ENCODE measurements around the gene HPCA.
A peak's percentile ranks its signal among the peaks of the same experiment; 100 is the strongest.

Gene HPCA

GRCh38 chr1:32859915-32860314 is 26.4 kb upstream of the HPCA start:
- H3K4me3 ChIP-seq, result no peak overlapping the region
- intact Hi-C loops (cut with DNase I; ENCODE audit: low total_unique reads), result no loop called here
- H3K9me3 ChIP-seq, result no peaks in the 10 kb centered on the region
- H3K4me1 ChIP-seq, result peaks cover 0 to 45% (median 31%) of the 10 kb centered on the region in 4 donors
- TF ChIP-seq, protein P1, sequence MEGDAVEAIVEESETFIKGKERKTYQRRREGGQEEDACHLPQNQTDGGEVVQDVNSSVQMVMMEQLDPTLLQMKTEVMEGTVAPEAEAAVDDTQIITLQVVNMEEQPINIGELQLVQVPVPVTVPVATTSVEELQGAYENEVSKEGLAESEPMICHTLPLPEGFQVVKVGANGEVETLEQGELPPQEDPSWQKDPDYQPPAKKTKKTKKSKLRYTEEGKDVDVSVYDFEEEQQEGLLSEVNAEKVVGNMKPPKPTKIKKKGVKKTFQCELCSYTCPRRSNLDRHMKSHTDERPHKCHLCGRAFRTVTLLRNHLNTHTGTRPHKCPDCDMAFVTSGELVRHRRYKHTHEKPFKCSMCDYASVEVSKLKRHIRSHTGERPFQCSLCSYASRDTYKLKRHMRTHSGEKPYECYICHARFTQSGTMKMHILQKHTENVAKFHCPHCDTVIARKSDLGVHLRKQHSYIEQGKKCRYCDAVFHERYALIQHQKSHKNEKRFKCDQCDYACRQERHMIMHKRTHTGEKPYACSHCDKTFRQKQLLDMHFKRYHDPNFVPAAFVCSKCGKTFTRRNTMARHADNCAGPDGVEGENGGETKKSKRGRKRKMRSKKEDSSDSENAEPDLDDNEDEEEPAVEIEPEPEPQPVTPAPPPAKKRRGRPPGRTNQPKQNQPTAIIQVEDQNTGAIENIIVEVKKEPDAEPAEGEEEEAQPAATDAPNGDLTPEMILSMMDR (IDR thresholded peaks at IDR 0.05), result no peak
- peaks cover 23 to 40% (median 28%) of the 10 kb centered on the region in 3 donors for H3K36me3 ChIP-seq
- H3K27me3 ChIP-seq, result no peaks in the 10 kb centered on the region
- DNase-seq, result no peak
- no peak overlapping the region for H3K27ac ChIP-seq

- Histone ChIP-seq H3K9me3 (no peaks in the 10 kb centered on the region), H3K27ac (no peak overlapping the region), H3K27me3 (no peaks in the 10 kb centered on the region), H3K4me1 (peaks cover 0 to 51% (median 38%) of the 10 kb centered on the region in 4 donors), H3K4me3 (no peak overlapping the region), H3K36me3 (peaks cover 23 to 34% (median 28%) of the 10 kb centered on the region in 3 donors)
- TF ChIP-seq, protein P1 (IDR thresholded peaks at IDR 0.05), result no peak
- no peak for DNase-seq
- intact Hi-C loops (cut with DNase I; ENCODE audit: low total_unique reads), result no loop called here
Measured at GRCh38 chr1:32860566-32860965, 25.7 kb upstream of the HPCA start.

- peaks cover 8 to 18% (median 15%) of the 10 kb centered on the region in 3 donors for H3K36me3 ChIP-seq
- no peaks in the 10 kb centered on the region for H3K9me3 ChIP-seq
- H3K4me3 ChIP-seq, result no peak overlapping the region
- DNase-seq, result no peak
- no peaks in the 10 kb centered on the region for H3K27me3 ChIP-seq
- TF ChIP-seq, protein P1 (IDR thresholded peaks at IDR 0.05), result no peak
- peak overlapping the region in 1 of 2 donors; percentile 30 for H3K27ac ChIP-seq
- intact Hi-C loops (cut with DNase I; ENCODE audit: low total_unique reads), result no loop called here
- H3K4me1 ChIP-seq, result peaks cover 0 to 63% (median 39%) of the 10 kb centered on the region in 4 donors
Measured at GRCh38 chr1:32861904-32862695, 24.2 kb upstream of the HPCA start.

- Histone ChIP-seq H3K4me3 (no peak overlapping the region), H3K9me3 (no peaks in the 10 kb centered on the region), H3K4me1 (peaks cover 0 to 63% (median 39%) of the 10 kb centered on the region in 4 donors), H3K36me3 (peaks cover 0 to 12% (median 2%) of the 10 kb centered on the region in 3 donors), H3K27me3 (no peaks in the 10 kb centered on the region), H3K27ac (peak overlapping the region; percentile 19 to 63)
- TF ChIP-seq, protein P1 (IDR thresholded peaks at IDR 0.05), result no peak
- DNase-seq, result no peak
- intact Hi-C loops (cut with DNase I; ENCODE audit: low total_unique reads), result no loop called here
Measured at GRCh38 chr1:32863218-32863880, 22.9 kb upstream of the HPCA start.

- DNase-seq, result no peak
- H3K27me3 ChIP-seq, result no peaks in the 10 kb centered on the region
- H3K9me3 ChIP-seq, result no peaks in the 10 kb centered on the region
- no peak overlapping the region for H3K4me3 ChIP-seq
- H3K27ac ChIP-seq, result peak overlapping the region; percentile 19 to 63
- TF ChIP-seq, protein P1 (IDR thresholded peaks at IDR 0.05), result no peak
- peaks cover 0 to 10% (median 0%) of the 10 kb centered on the region in 3 donors for H3K36me3 ChIP-seq
- H3K4me1 ChIP-seq, result peaks cover 0 to 63% (median 39%) of the 10 kb centered on the region in 4 donors
- intact Hi-C loops (cut with DNase I; ENCODE audit: low total_unique reads), result no loop called here
Measured at GRCh38 chr1:32863881-32864245, 22.4 kb upstream of the HPCA start.
